AG20443 (cell line): ENCODE results near the gene IRAK2.

Experiments used
- DNase-seq: peaks from one replicate; pipeline ENCODE4 v3.0.0; 2012; ENCODE audit warnings: low spot score, mixed read lengths

IRAK2 gene

GRCh38 chr3:10224794-10225665, 60.3 kb downstream of the IRAK2 start:
- peak; percentile 85 for DNase-seq

GRCh38 chr3:10226293-10226692, 61.6 kb downstream of the IRAK2 start:
- no peak for DNase-seq

GRCh38 chr3:10228248-10228950, 63.7 kb downstream of the IRAK2 start:
- no peak for DNase-seq

- DNase-seq: no peak
Measured at GRCh38 chr3:10229576-10229975, 64.9 kb downstream of the IRAK2 start.

- no peak for DNase-seq
Measured at GRCh38 chr3:10232137-10232536, 67.4 kb downstream of the IRAK2 start.

GRCh38 chr3:10233988-10234387, 69.3 kb downstream of the IRAK2 start:
- no peak for DNase-seq

GRCh38 chr3:10234526-10235230, 70.0 kb downstream of the IRAK2 start:
- no peak for DNase-seq

GRCh38 chr3:10235551-10235950, 70.8 kb downstream of the IRAK2 start:
- no peak for DNase-seq

- DNase-seq: no peak
Measured at GRCh38 chr3:10238345-10239183, 73.8 kb downstream of the IRAK2 start.

- no peak for DNase-seq
Measured at GRCh38 chr3:10240799-10241198, 76.1 kb downstream of the IRAK2 start.

- peak; percentile 18 for DNase-seq
Measured at GRCh38 chr3:10242182-10243065, 77.7 kb downstream of the IRAK2 start.

- DNase-seq: no peak
Measured at GRCh38 chr3:10244009-10244408, 79.3 kb downstream of the IRAK2 start.

- no peak for DNase-seq
Measured at GRCh38 chr3:10245081-10245712, 80.5 kb downstream of the IRAK2 start.

- no peak for DNase-seq
Measured at GRCh38 chr3:10247679-10248183, 83.0 kb downstream of the IRAK2 start.

- DNase-seq: peak; percentile 99
Measured at GRCh38 chr3:10248184-10248983, 83.7 kb downstream of the IRAK2 start, which contains the start of gene TATDN2. Gene TATDN2 (plus strand): TSS chr3:10248459. CDS start chr3:10249201, 742 bp downstream.

- DNase-seq: peak; percentile 60
Measured at GRCh38 chr3:10248984-10249748, 84.4 kb downstream of the IRAK2 start.

- no peak for DNase-seq
Measured at GRCh38 chr3:10249833-10250232, 85.1 kb downstream of the IRAK2 start.

GRCh38 chr3:10251006-10251405, 86.3 kb downstream of the IRAK2 start:
- DNase-seq: no peak
